Uterus (tissue), 4 donors: ENCODE results near the gene MTIF3. TPM values are rescaled to one million over a fixed set of nuclear protein-coding genes. Genes with fewer than 3 reads are reported as not detected.

Experiments used
- DNase-seq, 2 donors: peaks; one replicate each; pipeline ENCODE4 v3.0.0-alpha.2; 2019 to 2020
- H3K27ac ChIP-seq, 2 donors: fragments of 200-600 bp; sonication (generic); 1 replicate in 1 of 2; 2 replicates in 1 of 2; pipeline ENCODE4 v1.5.1; 2016 to 2018
- H3K27me3 ChIP-seq, 2 donors: fragments of 200-600 bp; sonication (generic); one replicate each; pipeline ENCODE4 v1.5.1; 2018 to 2019; ENCODE audit warnings: control low read depth in 1 of 2
- H3K36me3 ChIP-seq, 2 donors: fragments of 200-600 bp; sonication (generic); one replicate each; pipeline ENCODE4 v1.5.1; 2019; ENCODE audit warnings: control low read depth in 1 of 2
- H3K4me1 ChIP-seq, 2 donors: fragments of 200-600 bp; sonication (generic); one replicate each; pipeline ENCODE4 v1.5.1; 2018 to 2019; ENCODE audit warnings: control low read depth in 1 of 2
- H3K4me3 ChIP-seq, 2 donors: fragments of 200-600 bp; sonication (generic); 1 replicate in 1 of 2; 2 replicates in 1 of 2; pipeline ENCODE4 v1.5.1; 2018 to 2019; ENCODE audit warnings: mild to moderate bottlenecking in 1 of 2
- H3K9me3 ChIP-seq, 2 donors: fragments of 200-600 bp; sonication (generic); one replicate each; pipeline ENCODE4 v1.5.1; 2019; ENCODE audit warnings: control low read depth in 1 of 2
- POLR2A ChIP-seq, 2 donors: fragments of 450-650 bp; IDR thresholded peaks; one replicate each; pipeline ENCODE4 v1.6.1; 2016; ENCODE audit warnings: antibody characterized with exemption in 2 of 2, mild to moderate bottlenecking in 1 of 2, moderate library complexity in 1 of 2
- intact Hi-C: fragments of 100-400 bp; cut with DNase I; formaldehyde crosslinking; loops from one replicate; pipeline ENCODE4 v1.15.1; 2023; ENCODE audit warnings: low total_unique reads
- total RNA-seq, 4 donors: library from RNA; depleted of rRNA in 3 of 4; stranded (reverse); fragments of >200 nt in 3 of 4; gene quantifications; one replicate each; pipeline versions ENCODE4 v1.1.0 to v1.2.4, GENCODE V29; 2014 to 2023
- TF ChIP-seq, protein P1 (sequence below), 4 experiments: fragments of 200-600 bp in 2 of 4; fragments of 450-650 bp in 2 of 4; sonication (generic) in 2 of 4; IDR thresholded peaks; one replicate each; pipeline ENCODE4 v1.5.1; 2016 to 2019; ENCODE audit warnings: antibody characterized with exemption in 4 of 4, mild to moderate bottlenecking in 2 of 4, moderate library complexity in 1 of 4
- donor health status: DM: yes; HTN: yes; CAD: no.

The MTIF3 gene
- total RNA-seq, 4 donors from 2014 or later, result 14.6 to 102 (median 40.0) TPM

DNA sequence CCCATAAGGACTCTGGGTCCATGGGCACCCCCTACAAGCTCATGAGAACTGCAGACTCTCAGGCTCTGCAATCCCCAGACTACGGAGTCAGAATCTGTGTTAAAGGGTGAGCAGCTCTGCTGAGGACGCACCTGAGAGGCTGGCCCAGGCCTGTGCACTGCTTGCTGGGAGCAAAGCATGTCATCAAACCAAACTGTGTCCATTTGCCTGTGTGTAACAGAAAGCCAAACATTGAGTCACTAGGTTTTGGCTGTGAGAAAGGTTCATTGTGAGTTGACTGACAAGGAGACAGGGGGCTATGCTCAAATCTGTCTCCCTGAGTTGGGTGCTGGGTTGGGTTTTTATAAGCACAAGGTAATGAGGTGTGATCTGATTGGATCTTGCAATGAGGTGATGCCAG is 22.1 kb upstream of the MTIF3 start:
- no peaks in the 10 kb centered on the region for H3K9me3 ChIP-seq
- no peaks in the 10 kb centered on the region for H3K4me1 ChIP-seq
- H3K27ac ChIP-seq, result no peak overlapping the region
- no peaks in the 10 kb centered on the region for H3K27me3 ChIP-seq
- DNase-seq, result no peak
- H3K36me3 ChIP-seq, result no peaks in the 10 kb centered on the region
- intact Hi-C loops, result no loop called here
- TF ChIP-seq POLR2A (IDR thresholded peaks at IDR 0.05), result no peak
- TF ChIP-seq, protein P1, sequence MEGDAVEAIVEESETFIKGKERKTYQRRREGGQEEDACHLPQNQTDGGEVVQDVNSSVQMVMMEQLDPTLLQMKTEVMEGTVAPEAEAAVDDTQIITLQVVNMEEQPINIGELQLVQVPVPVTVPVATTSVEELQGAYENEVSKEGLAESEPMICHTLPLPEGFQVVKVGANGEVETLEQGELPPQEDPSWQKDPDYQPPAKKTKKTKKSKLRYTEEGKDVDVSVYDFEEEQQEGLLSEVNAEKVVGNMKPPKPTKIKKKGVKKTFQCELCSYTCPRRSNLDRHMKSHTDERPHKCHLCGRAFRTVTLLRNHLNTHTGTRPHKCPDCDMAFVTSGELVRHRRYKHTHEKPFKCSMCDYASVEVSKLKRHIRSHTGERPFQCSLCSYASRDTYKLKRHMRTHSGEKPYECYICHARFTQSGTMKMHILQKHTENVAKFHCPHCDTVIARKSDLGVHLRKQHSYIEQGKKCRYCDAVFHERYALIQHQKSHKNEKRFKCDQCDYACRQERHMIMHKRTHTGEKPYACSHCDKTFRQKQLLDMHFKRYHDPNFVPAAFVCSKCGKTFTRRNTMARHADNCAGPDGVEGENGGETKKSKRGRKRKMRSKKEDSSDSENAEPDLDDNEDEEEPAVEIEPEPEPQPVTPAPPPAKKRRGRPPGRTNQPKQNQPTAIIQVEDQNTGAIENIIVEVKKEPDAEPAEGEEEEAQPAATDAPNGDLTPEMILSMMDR (IDR thresholded peaks at IDR 0.05), result no peak
- no peak overlapping the region for H3K4me3 ChIP-seq

DNA sequence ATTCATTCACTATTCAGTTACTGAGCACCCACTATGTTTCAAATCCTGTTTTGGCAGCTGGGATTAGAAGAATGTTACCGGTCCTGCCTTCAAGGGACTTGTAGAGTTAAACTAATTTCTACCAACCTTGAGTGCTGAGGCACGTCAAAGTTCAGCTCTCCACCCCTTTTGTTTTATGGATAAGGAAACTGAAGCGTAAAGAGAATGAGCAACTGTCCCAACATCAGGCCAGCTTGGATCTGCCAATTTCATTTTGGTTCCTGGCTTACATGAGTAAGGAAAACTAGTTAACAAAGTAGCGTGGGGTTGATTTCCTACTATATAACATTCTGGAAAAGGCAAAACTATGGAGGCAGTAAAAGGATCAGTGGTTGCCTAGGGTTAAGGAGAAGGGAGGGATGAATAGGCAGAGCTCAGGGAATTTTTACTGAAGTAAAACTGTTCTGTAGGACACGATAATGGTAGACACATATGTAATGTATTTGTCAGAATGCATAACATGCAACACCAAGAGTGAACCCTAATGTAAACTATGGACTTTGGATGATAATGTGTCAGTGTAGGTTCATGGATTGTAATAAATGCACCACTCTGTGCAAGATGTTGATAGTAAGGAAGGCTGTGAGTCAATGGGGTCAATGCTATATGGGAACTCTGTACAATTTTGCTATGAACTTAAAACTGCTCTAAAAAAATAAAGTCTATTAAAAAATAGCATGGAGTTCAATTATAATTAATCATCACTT is 19.9 kb upstream of the MTIF3 start:
- H3K27ac ChIP-seq, result no peak overlapping the region
- no peaks in the 10 kb centered on the region for H3K9me3 ChIP-seq
- intact Hi-C loops, result no loop called here
- TF ChIP-seq, protein P1 (IDR thresholded peaks at IDR 0.05), result no peak
- TF ChIP-seq POLR2A (IDR thresholded peaks at IDR 0.05), result no peak
- no peaks in the 10 kb centered on the region for H3K4me1 ChIP-seq
- H3K36me3 ChIP-seq, result no peaks in the 10 kb centered on the region
- no peaks in the 10 kb centered on the region for H3K27me3 ChIP-seq
- DNase-seq, result no peak
- H3K4me3 ChIP-seq, result no peak overlapping the region

DNA sequence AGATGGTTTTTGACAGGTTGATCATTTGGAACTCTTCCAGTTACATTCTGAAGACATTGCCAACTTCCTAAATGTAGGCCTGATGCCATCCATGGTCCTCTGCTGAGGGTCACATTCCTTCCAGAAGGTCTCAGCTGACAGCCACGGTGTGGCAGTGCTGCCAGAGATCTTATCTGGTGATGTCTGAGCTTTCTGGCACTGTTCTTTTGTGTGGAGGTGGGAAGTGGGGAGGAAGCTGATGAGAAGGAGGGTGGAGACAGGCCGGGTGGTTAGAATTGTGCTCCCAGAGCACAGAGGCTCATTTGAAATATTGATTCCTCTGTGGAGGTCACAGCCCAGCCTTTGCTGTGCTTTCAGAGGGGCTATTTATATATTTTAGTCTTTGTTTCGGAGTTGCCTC is 16.1 kb upstream of the MTIF3 start:
- Histone ChIP-seq H3K9me3 (no peaks in the 10 kb centered on the region), H3K36me3 (no peaks in the 10 kb centered on the region), H3K4me3 (no peak overlapping the region), H3K27ac (no peak overlapping the region), H3K4me1 (no peaks in the 10 kb centered on the region), H3K27me3 (no peaks in the 10 kb centered on the region)
- intact Hi-C loops, result no loop called here
- DNase-seq, result no peak
- TF ChIP-seq, protein P1 (IDR thresholded peaks at IDR 0.05), result no peak
- TF ChIP-seq POLR2A (IDR thresholded peaks at IDR 0.05), result no peak

DNA sequence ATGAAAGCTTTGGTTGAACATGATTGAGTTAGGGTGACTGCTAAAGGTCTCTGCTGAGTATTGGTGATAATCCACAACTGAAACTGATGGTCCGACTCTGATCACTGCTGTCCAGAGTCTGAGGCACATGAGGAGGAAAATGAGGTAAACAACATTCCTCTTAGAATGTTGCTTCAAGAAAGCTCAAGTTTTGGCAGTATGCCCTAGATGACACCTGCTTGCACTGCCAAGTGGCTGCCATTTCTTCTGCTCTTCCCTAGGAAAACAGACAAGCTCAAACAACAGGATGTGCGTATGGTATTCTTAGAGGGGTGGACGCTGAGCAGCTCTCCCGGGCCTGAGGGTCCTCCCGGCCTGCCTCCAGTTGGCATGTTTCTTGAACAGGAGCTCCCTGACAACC is 15.2 kb upstream of the MTIF3 start:
- H3K4me1 ChIP-seq, result no peaks in the 10 kb centered on the region
- DNase-seq, result no peak
- no peaks in the 10 kb centered on the region for H3K36me3 ChIP-seq
- no peak for TF ChIP-seq POLR2A (IDR thresholded peaks at IDR 0.05)
- TF ChIP-seq, protein P1 (IDR thresholded peaks at IDR 0.05), result no peak
- no peak overlapping the region for H3K27ac ChIP-seq
- H3K27me3 ChIP-seq, result no peaks in the 10 kb centered on the region
- intact Hi-C loops, result no loop called here
- H3K9me3 ChIP-seq, result no peaks in the 10 kb centered on the region
- no peak overlapping the region for H3K4me3 ChIP-seq

DNA sequence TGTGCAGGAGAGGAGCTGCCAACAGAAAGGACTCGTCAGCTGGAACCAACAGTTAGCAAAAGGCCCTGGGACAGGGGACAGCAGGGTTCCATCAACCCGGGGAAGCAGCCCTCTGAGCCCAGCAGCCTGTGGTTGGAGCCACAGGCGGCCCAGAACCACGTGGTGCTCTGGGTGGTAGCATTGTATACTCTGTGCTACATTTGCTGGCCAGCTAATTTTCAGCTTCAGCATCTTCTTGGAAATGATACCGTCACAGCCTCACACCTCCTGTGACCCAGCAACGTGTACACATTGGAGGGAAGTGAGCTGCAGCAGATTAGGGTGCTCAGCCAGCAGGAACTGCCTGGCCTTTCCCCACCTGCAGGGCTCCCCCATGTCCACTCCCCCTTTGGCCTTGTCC is 13.1 kb upstream of the MTIF3 start:
- intact Hi-C loops, result no loop called here
- Histone ChIP-seq H3K27ac (no peak overlapping the region), H3K27me3 (no peaks in the 10 kb centered on the region), H3K4me1 (no peaks in the 10 kb centered on the region), H3K9me3 (no peaks in the 10 kb centered on the region), H3K4me3 (no peak overlapping the region), H3K36me3 (no peaks in the 10 kb centered on the region)
- DNase-seq, result no peak
- no peak for TF ChIP-seq POLR2A (IDR thresholded peaks at IDR 0.05)
- TF ChIP-seq, protein P1 (IDR thresholded peaks at IDR 0.05), result no peak
